OCI-LY3 (cell line): ENCODE measurements around the gene BCOR.

Experiments
- CTCF ChIP-seq: fragments of 200-600, 300-600 bp; sonication (generic); IDR thresholded peaks from 2 replicates; pipeline ENCODE4 v1.5.1; 2014; ENCODE audit warnings: antibody characterized with exemption, low read length, low read depth
- EZH2phosphoT487 ChIP-seq: fragments of 200-600 bp; shearing (Covaris generic); IDR thresholded peaks from 2 replicates; pipeline ENCODE4 v1.6.1; 2018; ENCODE audit warnings: antibody characterized with exemption, mixed run types, low read depth

- TF ChIP-seq CTCF (no peak), EZH2phosphoT487 (no peak)
Observed at GRCh38 chrX:40095583-40096394, 2.0 kb downstream of the BCOR start.
